Stimulated activated effector memory CD8-positive, alpha-beta T cell treated with anti-CD3 and anti-CD28 coated beads, Interleukin-12 subunit alpha, Interleukin-12 subunit beta, amount 100 ng/mL, for 72 hours (primary cell): ENCODE results near the gene CUL3.
A peak's percentile ranks its signal among the peaks of the same experiment; 100 is the strongest.

Experiments used
- ATAC-seq: fragments of 150-1000 bp; cut with Tn5 transposase; 2 replicates; pipeline ENCODE4 v1.10.0; 2021
- DNase-seq, 2 donors: peaks; one replicate each; pipeline ENCODE4 v3.0.0; 2021 to 2022; ENCODE audit warnings: low spot score in 2 of 2
- H3K27ac Mint-ChIP-seq: one replicate; pipeline ENCODE4 v1.8.0; 2022; ENCODE audit warnings: mild to moderate bottlenecking, mixed read lengths
- H3K36me3 Mint-ChIP-seq: one replicate; pipeline ENCODE4 v1.8.0; 2022; ENCODE audit warnings: mild to moderate bottlenecking, mixed read lengths
- H3K4me1 Mint-ChIP-seq: one replicate; pipeline ENCODE4 v1.8.0; 2022; ENCODE audit warnings: mixed read lengths
- H3K4me3 Mint-ChIP-seq: one replicate; pipeline ENCODE4 v1.8.0; 2022; ENCODE audit warnings: mild to moderate bottlenecking, mixed read lengths
- H3K9me3 Mint-ChIP-seq: one replicate; pipeline ENCODE4 v1.8.0; 2022; ENCODE audit warnings: mixed read lengths

The CUL3 gene

DNA sequence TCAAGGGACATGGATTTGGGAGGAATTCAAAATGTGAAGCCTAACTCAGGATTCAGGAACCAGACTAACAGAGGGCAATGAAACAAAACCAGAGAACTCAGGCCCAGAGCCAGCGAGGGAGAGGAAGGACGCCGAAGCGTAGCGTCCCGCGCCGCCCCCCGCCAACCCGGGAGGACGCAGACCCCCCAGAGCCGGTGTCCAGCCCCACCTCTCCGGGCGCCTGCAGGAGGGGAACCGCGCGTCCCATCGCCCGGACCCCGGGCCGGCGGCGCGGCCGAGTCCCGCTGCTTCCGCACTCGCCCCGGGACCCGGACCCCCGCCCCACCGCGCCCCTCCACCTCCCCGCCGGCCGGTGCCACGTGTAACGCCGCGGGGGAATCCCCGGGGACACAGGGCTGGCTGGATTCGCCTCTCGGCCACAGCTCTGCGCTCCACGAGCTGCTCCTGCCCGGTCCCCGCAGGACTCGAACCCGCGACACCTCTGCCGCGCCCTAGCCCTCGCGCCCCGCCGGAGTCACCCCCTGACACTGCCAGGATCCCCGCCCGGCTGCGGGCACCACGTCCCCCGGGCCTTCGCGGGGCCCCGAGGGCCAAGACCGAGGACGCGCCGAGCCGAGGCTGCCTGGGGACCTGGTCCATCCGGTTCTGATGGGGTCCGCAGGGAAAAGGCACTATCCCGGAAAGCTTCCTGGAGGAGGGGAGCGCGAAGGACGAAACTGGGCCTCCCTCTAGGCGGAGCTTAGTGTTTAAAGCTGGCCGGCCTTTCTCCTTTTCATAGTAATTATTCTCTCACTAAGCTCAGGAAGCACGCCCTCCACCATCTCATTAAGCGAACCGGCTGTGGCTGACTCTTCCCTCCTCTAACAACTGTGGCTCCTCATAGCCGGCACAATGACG, 142.8 kb downstream of the CUL3 start:
- Mint-ChIP-seq H3K36me3 (no peaks in the 10 kb centered on the region), H3K9me3 (no peaks in the 10 kb centered on the region), H3K4me3 (peak overlapping the region; percentile 53), H3K4me1 (peaks cover 13% of the 10 kb centered on the region), H3K27ac (no peak overlapping the region)
- ATAC-seq (peak; percentile 55), DNase-seq (peak in 1 of 2 donors; percentile 3)

DNA sequence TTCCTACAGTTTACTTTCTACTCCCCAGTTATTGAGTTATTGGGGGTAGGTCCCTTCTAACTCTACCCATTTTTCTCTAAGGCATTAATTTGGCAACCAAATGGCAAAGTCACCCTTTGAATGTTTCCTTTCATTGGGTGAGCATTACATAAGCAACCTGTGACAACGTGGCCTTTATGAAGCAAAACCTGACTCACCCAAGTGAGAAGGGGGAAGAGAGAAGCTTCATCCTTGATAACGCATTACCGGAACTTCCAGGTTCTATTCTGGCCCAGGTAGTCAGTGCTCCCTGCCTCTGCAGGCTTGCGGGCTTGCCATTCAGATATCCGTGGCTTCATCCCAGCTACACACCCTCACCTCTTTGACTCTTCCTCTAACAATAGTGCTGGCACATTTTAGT, 144.2 kb downstream of the CUL3 start:
- no peak overlapping the region for H3K27ac Mint-ChIP-seq
- peak overlapping the region; percentile 53 for H3K4me3 Mint-ChIP-seq
- DNase-seq, result no peak
- H3K36me3 Mint-ChIP-seq, result no peaks in the 10 kb centered on the region
- no peak for ATAC-seq
- peaks cover 13% of the 10 kb centered on the region for H3K4me1 Mint-ChIP-seq
- H3K9me3 Mint-ChIP-seq, result no peaks in the 10 kb centered on the region

DNA sequence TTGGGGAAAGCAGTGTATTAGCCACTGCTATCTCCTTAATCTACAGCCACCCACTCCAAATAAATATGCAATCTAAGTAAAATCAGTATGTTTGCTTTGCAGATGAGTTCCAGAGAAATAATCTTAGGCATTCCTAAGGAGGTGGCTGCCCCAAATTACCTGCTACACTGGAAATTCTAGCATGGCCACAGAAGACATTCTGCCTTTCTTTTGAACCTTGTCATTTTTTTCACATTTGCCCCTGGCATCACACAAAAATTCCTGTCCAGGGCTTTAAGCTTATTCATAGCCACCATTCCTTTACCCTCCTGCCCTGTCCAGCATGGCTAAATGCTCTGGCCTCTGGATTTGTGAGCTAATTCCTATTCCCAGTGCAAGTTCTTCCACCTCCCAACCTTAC, 146.4 kb downstream of the CUL3 start:
- no peaks in the 10 kb centered on the region for H3K36me3 Mint-ChIP-seq
- no peak overlapping the region for H3K27ac Mint-ChIP-seq
- H3K4me1 Mint-ChIP-seq, result peaks cover 16% of the 10 kb centered on the region
- no peaks in the 10 kb centered on the region for H3K9me3 Mint-ChIP-seq
- DNase-seq, result no peak
- H3K4me3 Mint-ChIP-seq, result no peak overlapping the region
- no peak for ATAC-seq

DNA sequence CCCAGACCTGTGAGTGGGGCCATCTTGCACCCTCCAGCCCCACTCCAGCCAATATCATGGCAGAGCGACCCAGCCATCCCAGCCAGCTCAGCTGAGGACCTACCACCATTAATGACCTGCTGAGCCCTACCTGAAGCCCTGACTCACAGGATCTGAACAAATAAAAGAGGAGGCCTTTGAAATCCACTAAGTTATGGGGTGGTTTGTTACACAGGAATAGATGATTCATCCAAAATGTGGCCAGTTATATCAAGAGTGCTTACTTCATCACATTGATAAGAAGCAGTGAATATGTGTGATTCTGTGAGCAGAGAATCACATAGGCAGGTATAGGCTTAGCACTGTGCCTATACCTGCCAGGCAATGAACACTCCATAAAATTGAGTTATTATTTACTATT, 148.5 kb downstream of the CUL3 start:
- DNase-seq, result no peak
- peak; percentile 74 for ATAC-seq
- Mint-ChIP-seq H3K36me3 (no peaks in the 10 kb centered on the region), H3K27ac (no peak overlapping the region), H3K4me1 (peaks cover 13% of the 10 kb centered on the region), H3K4me3 (no peak overlapping the region), H3K9me3 (no peaks in the 10 kb centered on the region)

DNA sequence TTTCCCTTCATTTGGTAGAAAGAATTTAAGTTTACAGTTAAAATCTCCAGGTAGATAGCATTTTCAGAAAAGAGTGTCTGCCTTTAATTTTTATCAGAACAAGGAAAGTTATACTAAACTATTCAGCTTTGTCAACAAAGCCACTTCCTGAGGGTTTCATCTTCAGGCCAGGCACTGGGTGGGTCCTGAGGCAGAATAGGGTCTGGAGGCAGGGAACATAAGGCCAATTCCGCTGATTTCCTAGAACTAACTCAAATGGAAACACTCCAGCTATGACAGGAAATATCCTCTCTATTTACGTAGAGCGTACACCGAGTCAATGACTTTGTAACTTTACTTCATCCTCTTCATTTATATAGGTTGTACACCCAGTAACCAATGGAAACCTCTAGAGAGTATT, 150.5 kb downstream of the CUL3 start:
- no peaks in the 10 kb centered on the region for H3K36me3 Mint-ChIP-seq
- no peak overlapping the region for H3K4me3 Mint-ChIP-seq
- DNase-seq (no peak), ATAC-seq (no peak)
- peaks cover 10% of the 10 kb centered on the region for H3K4me1 Mint-ChIP-seq
- H3K27ac Mint-ChIP-seq, result no peak overlapping the region
- no peaks in the 10 kb centered on the region for H3K9me3 Mint-ChIP-seq

DNA sequence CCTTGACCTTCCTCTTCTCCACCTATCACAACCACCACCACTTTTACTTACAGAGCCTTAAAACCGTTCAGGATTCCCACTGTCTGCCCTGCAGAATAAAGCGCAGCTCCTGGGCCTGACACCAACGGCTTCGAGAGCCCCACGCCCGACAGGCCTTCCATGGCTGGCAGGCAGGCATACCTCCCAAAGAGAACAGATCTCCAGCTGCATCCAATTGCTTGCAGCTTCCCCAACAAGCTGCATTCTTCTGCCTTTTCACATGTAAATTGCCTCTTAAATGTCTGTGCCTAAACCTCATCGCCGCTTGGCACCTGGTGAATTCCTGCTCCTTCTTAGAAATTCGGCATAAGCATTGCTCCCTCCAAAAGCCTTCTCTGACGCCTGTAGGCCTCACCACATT, 151.7 kb downstream of the CUL3 start:
- Mint-ChIP-seq H3K4me1 (peaks cover 10% of the 10 kb centered on the region), H3K4me3 (no peak overlapping the region), H3K27ac (no peak overlapping the region), H3K9me3 (no peaks in the 10 kb centered on the region), H3K36me3 (no peaks in the 10 kb centered on the region)
- ATAC-seq, result no peak
- DNase-seq, result no peak

DNA sequence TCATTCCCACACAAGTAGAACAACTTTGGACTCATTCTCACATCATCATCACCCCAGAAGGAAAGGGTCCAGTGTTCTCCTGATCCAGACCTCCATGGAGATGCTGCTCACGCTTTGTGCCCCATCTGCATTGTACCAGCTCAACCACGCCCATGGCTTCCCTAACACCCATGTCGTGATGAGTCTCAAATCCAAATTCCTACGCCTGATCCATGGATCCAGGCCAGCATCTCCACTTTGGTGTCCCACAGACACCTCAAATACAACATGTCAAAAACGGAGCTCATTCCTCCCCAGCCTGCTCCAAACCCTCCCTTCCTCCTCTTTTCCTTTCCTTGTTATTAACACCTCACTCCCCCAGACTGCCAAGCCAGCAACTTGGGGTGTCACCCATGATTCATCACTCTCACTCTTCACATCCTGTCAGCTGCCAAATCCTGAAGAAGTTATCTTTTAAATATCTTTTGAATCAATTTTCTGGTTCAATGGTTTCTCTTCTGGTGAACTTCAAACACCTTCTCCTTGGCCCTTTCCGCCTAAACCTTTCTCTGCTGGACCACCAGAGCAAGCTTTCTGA, 153.1 kb downstream of the CUL3 start:
- H3K9me3 Mint-ChIP-seq, result no peaks in the 10 kb centered on the region

DNA sequence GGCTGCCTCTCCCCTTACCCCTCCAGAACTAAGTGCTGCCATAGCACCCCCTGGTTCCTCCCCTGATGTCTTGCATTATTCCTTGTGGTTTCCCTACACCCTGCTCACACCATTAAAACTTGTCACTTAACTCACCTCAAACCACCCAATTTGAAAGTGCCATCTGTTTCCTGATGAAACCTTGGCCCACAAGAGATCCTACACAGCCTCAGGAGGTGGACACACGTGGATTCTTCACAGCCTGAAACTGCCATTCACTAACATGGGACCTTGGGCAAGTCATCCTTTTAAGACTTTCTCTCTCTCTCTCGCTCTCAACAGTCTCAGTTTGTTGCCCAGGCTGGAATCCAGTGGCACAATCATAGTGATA, 155.7 kb downstream of the CUL3 start:
- H3K4me3 Mint-ChIP-seq, result no peak overlapping the region
- DNase-seq, result no peak
- peaks cover 2% of the 10 kb centered on the region for H3K9me3 Mint-ChIP-seq
- H3K36me3 Mint-ChIP-seq, result no peaks in the 10 kb centered on the region
- H3K4me1 Mint-ChIP-seq, result peaks cover 5% of the 10 kb centered on the region
- no peak overlapping the region for H3K27ac Mint-ChIP-seq
- no peak for ATAC-seq

More for the DNA sequence above, 153.1 kb downstream of the CUL3 start:
- Mint-ChIP-seq H3K27ac (no peak overlapping the region), H3K4me1 (peaks cover 10% of the 10 kb centered on the region), H3K4me3 (no peak overlapping the region), H3K36me3 (no peaks in the 10 kb centered on the region)
- no peak for ATAC-seq
- DNase-seq, result no peak

DNA sequence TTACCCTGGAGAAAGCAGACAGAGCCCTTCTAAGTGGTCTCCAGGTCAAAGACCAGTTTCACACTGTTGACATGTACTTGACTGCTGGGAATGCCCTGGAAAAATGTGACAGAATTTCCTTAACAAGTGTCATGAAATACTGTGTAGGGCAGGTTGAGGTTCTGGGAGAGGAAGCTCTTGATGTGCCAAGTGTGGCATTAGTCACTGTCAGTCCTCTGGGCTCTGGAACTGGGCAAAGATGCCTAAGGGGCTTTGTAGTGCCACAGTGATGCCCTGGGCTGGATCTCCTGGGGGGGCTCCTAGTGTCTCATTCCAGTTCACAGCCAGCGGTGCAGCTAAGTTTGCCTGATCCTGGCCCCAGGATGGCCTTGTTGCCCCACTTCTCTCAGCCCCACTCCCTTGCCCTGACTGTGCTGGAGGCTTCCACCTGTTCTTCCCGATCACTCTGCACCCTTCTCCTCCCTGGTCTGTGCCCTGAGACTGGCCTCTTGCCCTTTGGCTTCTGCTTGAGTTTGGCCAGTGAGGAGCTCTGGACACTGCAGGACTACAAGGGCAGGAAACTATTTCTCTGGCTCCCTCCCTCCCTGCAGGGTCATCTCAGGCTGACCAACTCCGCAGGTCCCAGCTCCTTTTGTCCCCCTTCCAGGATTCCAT, 156.2 kb downstream of the CUL3 start:
- no peak for ATAC-seq
- peaks cover 2% of the 10 kb centered on the region for H3K9me3 Mint-ChIP-seq
- H3K4me1 Mint-ChIP-seq, result peaks cover 5% of the 10 kb centered on the region
- DNase-seq, result no peak
- no peaks in the 10 kb centered on the region for H3K36me3 Mint-ChIP-seq
- no peak overlapping the region for H3K27ac Mint-ChIP-seq
- H3K4me3 Mint-ChIP-seq, result no peak overlapping the region

DNA sequence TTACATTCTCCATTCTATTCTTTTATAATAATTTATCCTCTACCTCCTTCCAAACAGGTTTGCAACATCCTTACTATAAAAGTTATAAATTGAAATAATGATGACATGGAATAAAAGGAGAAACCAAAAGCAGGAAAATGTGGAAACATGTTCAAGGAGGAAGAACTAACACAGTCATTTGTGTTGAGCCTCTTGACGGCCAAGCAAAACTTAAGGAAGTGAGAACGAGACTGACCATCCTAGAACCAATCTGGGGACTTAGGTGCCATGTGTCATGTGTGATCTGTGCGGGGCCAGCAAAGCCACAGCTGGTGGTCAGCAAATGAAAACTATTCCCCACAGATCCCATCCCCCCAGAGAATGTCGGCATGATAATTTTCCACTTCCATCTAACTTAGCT, 157.7 kb downstream of the CUL3 start:
- no peaks in the 10 kb centered on the region for H3K36me3 Mint-ChIP-seq
- ATAC-seq, result no peak
- no peak for DNase-seq
- peaks cover 2% of the 10 kb centered on the region for H3K9me3 Mint-ChIP-seq
- H3K4me1 Mint-ChIP-seq, result no peaks in the 10 kb centered on the region
- H3K4me3 Mint-ChIP-seq, result no peak overlapping the region
- no peak overlapping the region for H3K27ac Mint-ChIP-seq

DNA sequence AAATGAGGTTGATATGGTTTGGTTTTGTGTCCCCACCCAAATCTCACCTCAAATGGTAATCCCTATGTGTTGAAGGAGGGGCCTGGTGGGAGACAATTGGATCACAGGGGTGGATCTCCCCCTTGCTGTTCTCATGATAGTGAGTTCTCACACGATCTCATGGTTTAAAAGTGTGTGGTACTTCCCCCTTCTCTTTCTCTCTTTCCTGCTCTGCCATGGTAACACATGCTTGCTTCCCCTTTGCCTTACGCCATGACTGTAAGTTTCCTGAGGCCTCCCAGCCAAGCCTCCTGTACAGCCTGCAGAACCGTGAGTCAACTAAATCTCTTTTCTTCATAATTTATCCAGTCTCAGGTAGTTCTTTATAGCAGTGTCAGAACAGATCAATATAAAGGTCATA, 158.5 kb downstream of the CUL3 start:
- ATAC-seq (no peak), DNase-seq (no peak)
- H3K27ac Mint-ChIP-seq, result no peak overlapping the region
- no peak overlapping the region for H3K4me3 Mint-ChIP-seq
- no peaks in the 10 kb centered on the region for H3K36me3 Mint-ChIP-seq
- H3K4me1 Mint-ChIP-seq, result no peaks in the 10 kb centered on the region
- H3K9me3 Mint-ChIP-seq, result peaks cover 2% of the 10 kb centered on the region

DNA sequence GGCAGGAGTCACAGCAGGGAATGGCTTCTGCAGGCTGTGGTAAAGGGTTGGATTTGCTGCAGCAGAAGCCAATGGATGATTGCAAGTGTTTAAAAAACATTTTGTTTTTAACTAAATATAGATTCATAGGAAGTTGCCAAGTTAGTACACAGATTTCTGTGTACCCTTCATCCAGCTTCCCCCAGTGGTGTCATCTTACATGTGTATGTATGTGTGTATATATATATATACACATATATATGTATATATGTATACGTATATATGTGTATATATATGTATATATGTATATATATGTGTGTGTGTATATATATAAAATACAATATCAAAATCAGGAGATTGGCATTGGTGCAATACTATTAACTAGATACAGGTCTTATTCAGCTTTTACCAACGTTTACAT, 164.1 kb downstream of the CUL3 start:
- H3K36me3 Mint-ChIP-seq, result no peaks in the 10 kb centered on the region
- H3K4me1 Mint-ChIP-seq, result no peaks in the 10 kb centered on the region
- H3K9me3 Mint-ChIP-seq, result peaks cover 5% of the 10 kb centered on the region
- no peak overlapping the region for H3K4me3 Mint-ChIP-seq
- no peak for ATAC-seq
- DNase-seq, result no peak
- no peak overlapping the region for H3K27ac Mint-ChIP-seq
